Measurements from ENCODE around the gene KNDC1. TPM values are rescaled to one million over a fixed set of nuclear protein-coding genes. Genes with fewer than 3 reads are reported as not detected.
"Not testable (repeated sequence)": the region's sequence is repeated elsewhere in the genome, so short reads cannot be mapped to it uniquely, and the experiment has no call there.

Gene KNDC1
- total RNA-seq, 5 donors from 2014 or later (not counting 1 experiment from before 2014, with no cell fraction given), result 0.09 to 1.2 (median 0.35) TPM

- Histone ChIP-seq H3K9me3 (no peaks in the 10 kb centered on the region), H3K27me3 (replicated peaks in 1 of 2; ENCODE audit: control insufficient read depth in 2 of 2, extremely low read depth in 1 of 2, insufficient read depth in 2 of 2, low read length in 1 of 2) (peaks cover 0 to 18% of the 10 kb centered on the region in 2 experiments), H3K36me3 (ENCODE audit: control insufficient read depth in 2 of 2, extremely low read depth in 1 of 2, insufficient read depth in 1 of 2, low read length in 1 of 2) (no peaks in the 10 kb centered on the region), H3K27ac (ENCODE audit: low read length) (no peak overlapping the region), H3K4me1 (ENCODE audit: control insufficient read depth in 1 of 2, extremely low read depth in 1 of 2, insufficient read depth in 2 of 2, low read length in 2 of 2) (no peaks in the 10 kb centered on the region), H3K4me3 (ENCODE audit: control insufficient read depth in 1 of 2, extremely low read depth in 1 of 2, low read length in 1 of 2) (no peak overlapping the region)
- peaks cover 7% of the 10 kb centered on the region for H3K36me3 Mint-ChIP-seq
- peaks cover 10 to 20% (median 12%) of the 10 kb centered on the region in 3 donors for H3K9me3 Mint-ChIP-seq
- H3K27ac Mint-ChIP-seq, result no peak overlapping the region
- no peaks in the 10 kb centered on the region for H3K4me1 Mint-ChIP-seq
- CTCF ChIA-PET, result no interaction called here
- no peak for ATAC-seq (replicated peaks in 1 of 4)
- peaks cover 58 to 60% of the 10 kb centered on the region in 2 donors for H3K27me3 Mint-ChIP-seq
- H3K4me3 Mint-ChIP-seq, result no peak overlapping the region
- POLR2A ChIA-PET, result no interaction called here
- WGBS (ENCODE audit: insufficient coverage), result no CpG with 5 or more reads among the region's 8 CpGs
- no peak for DNase-seq
These were observed 9.8 kb upstream of the KNDC1 start for GRCh38 chr10:133150226-133150625.

GRCh38 chr10:133150656-133151055 is 9.4 kb upstream of the KNDC1 start:
- Histone ChIP-seq H3K36me3 (ENCODE audit: control insufficient read depth in 2 of 2, extremely low read depth in 1 of 2, insufficient read depth in 1 of 2, low read length in 1 of 2) (no peaks in the 10 kb centered on the region), H3K4me1 (ENCODE audit: control insufficient read depth in 1 of 2, extremely low read depth in 1 of 2, insufficient read depth in 2 of 2, low read length in 2 of 2) (no peaks in the 10 kb centered on the region), H3K4me3 (ENCODE audit: control insufficient read depth in 1 of 2, extremely low read depth in 1 of 2, low read length in 1 of 2) (no peak overlapping the region), H3K27me3 (replicated peaks in 1 of 2; ENCODE audit: control insufficient read depth in 2 of 2, extremely low read depth in 1 of 2, insufficient read depth in 2 of 2, low read length in 1 of 2) (peaks cover 0 to 17% of the 10 kb centered on the region in 2 experiments), H3K27ac (ENCODE audit: low read length) (no peak overlapping the region), H3K9me3 (no peaks in the 10 kb centered on the region)
- Mint-ChIP-seq H3K36me3 (peaks cover 7% of the 10 kb centered on the region), H3K4me3 (no peak overlapping the region), H3K27me3 (peaks cover 56% of the 10 kb centered on the region in 2 donors), H3K27ac (no peak overlapping the region), H3K4me1 (no peaks in the 10 kb centered on the region), H3K9me3 (peaks cover 10 to 20% (median 12%) of the 10 kb centered on the region in 3 donors)
- ATAC-seq (replicated peaks in 1 of 4), result no peak
- 74% methylated on average over 10 of the region's 12 CpGs for WGBS (ENCODE audit: insufficient coverage)
- CTCF ChIA-PET, result no interaction called here
- DNase-seq, result no peak
- POLR2A ChIA-PET, result no interaction called here

GRCh38 chr10:133151071-133151470 is 8.9 kb upstream of the KNDC1 start:
- H3K27ac ChIP-seq (ENCODE audit: low read length); POLR2A ChIA-PET; H3K4me3 Mint-ChIP-seq; CTCF ChIA-PET; H3K27ac Mint-ChIP-seq; DNase-seq; H3K4me1 Mint-ChIP-seq; H3K9me3 ChIP-seq; H3K36me3 Mint-ChIP-seq; H3K4me3 ChIP-seq (ENCODE audit: control insufficient read depth in 1 of 2, extremely low read depth in 1 of 2, low read length in 1 of 2); ATAC-seq (replicated peaks in 1 of 4); H3K4me1 ChIP-seq (ENCODE audit: control insufficient read depth in 1 of 2, extremely low read depth in 1 of 2, insufficient read depth in 2 of 2, low read length in 2 of 2); H3K36me3 ChIP-seq (ENCODE audit: control insufficient read depth in 2 of 2, extremely low read depth in 1 of 2, insufficient read depth in 1 of 2, low read length in 1 of 2): not testable (repeated sequence)
- WGBS (ENCODE audit: insufficient coverage), result no CpG with 5 or more reads among the region's 3 CpGs
- peaks cover 0 to 14% of the 10 kb centered on the region in 2 experiments for H3K27me3 ChIP-seq (replicated peaks in 1 of 2; ENCODE audit: control insufficient read depth in 2 of 2, extremely low read depth in 1 of 2, insufficient read depth in 2 of 2, low read length in 1 of 2)
- peaks cover 10 to 20% (median 12%) of the 10 kb centered on the region in 3 donors for H3K9me3 Mint-ChIP-seq
- peaks cover 53 to 56% of the 10 kb centered on the region in 2 donors for H3K27me3 Mint-ChIP-seq

GRCh38 chr10:133151543-133151972 is 8.5 kb upstream of the KNDC1 start:
- ATAC-seq (replicated peaks in 1 of 4) (no peak), DNase-seq (no peak)
- Histone ChIP-seq H3K27me3 (replicated peaks in 1 of 2; ENCODE audit: control insufficient read depth in 2 of 2, extremely low read depth in 1 of 2, insufficient read depth in 2 of 2, low read length in 1 of 2) (peaks cover 0 to 14% of the 10 kb centered on the region in 2 experiments), H3K4me3 (ENCODE audit: control insufficient read depth in 1 of 2, extremely low read depth in 1 of 2, low read length in 1 of 2) (no peak overlapping the region), H3K9me3 (no peaks in the 10 kb centered on the region), H3K36me3 (ENCODE audit: control insufficient read depth in 2 of 2, extremely low read depth in 1 of 2, insufficient read depth in 1 of 2, low read length in 1 of 2) (no peaks in the 10 kb centered on the region), H3K27ac (ENCODE audit: low read length) (no peak overlapping the region), H3K4me1 (ENCODE audit: control insufficient read depth in 1 of 2, extremely low read depth in 1 of 2, insufficient read depth in 2 of 2, low read length in 2 of 2) (no peaks in the 10 kb centered on the region)
- no peaks in the 10 kb centered on the region for H3K4me1 Mint-ChIP-seq
- CTCF ChIA-PET, result no interaction called here
- peaks cover 48 to 51% of the 10 kb centered on the region in 2 donors for H3K27me3 Mint-ChIP-seq
- peaks cover 7% of the 10 kb centered on the region for H3K36me3 Mint-ChIP-seq
- no peak overlapping the region for H3K4me3 Mint-ChIP-seq
- H3K27ac Mint-ChIP-seq, result no peak overlapping the region
- peaks cover 10 to 20% (median 12%) of the 10 kb centered on the region in 3 donors for H3K9me3 Mint-ChIP-seq
- WGBS (ENCODE audit: insufficient coverage), result 90% methylated on average over 4 of the region's 9 CpGs
- POLR2A ChIA-PET, result no interaction called here

GRCh38 chr10:133154411-133154810 is 5.6 kb upstream of the KNDC1 start:
- DNase-seq, result no peak
- Mint-ChIP-seq H3K27me3 (peaks cover 23 to 25% of the 10 kb centered on the region in 2 donors), H3K4me3 (no peak overlapping the region), H3K36me3 (no peaks in the 10 kb centered on the region), H3K9me3 (peaks cover 0 to 5% (median 3%) of the 10 kb centered on the region in 3 donors), H3K27ac (no peak overlapping the region), H3K4me1 (peaks cover 0 to 2% (median 0%) of the 10 kb centered on the region in 3 donors)
- H3K36me3 ChIP-seq (ENCODE audit: control insufficient read depth in 2 of 2, extremely low read depth in 1 of 2, insufficient read depth in 1 of 2, low read length in 1 of 2), result no peaks in the 10 kb centered on the region
- CTCF ChIA-PET, result no interaction called here
- no peak overlapping the region for H3K4me3 ChIP-seq (ENCODE audit: control insufficient read depth in 1 of 2, extremely low read depth in 1 of 2, low read length in 1 of 2)
- no peak overlapping the region for H3K27ac ChIP-seq (ENCODE audit: low read length)
- POLR2A ChIA-PET, result no interaction called here
- H3K9me3 ChIP-seq, result no peaks in the 10 kb centered on the region
- ATAC-seq (replicated peaks in 1 of 4), result no peak
- WGBS (ENCODE audit: insufficient coverage), result 71% methylated on average over 1 of the region's 4 CpGs
- no peaks in the 10 kb centered on the region for H3K4me1 ChIP-seq (ENCODE audit: control insufficient read depth in 1 of 2, extremely low read depth in 1 of 2, insufficient read depth in 2 of 2, low read length in 2 of 2)
- peaks cover 0 to 31% of the 10 kb centered on the region in 2 experiments for H3K27me3 ChIP-seq (replicated peaks in 1 of 2; ENCODE audit: control insufficient read depth in 2 of 2, extremely low read depth in 1 of 2, insufficient read depth in 2 of 2, low read length in 1 of 2)

- ATAC-seq (replicated peaks in 1 of 4), result no peak
- ChIA-PET CTCF (no interaction called here), POLR2A (no interaction called here)
- H3K4me3 Mint-ChIP-seq, result no peak overlapping the region
- H3K9me3 Mint-ChIP-seq, result no peaks in the 10 kb centered on the region
- peaks cover 0 to 2% (median 0%) of the 10 kb centered on the region in 3 donors for H3K4me1 Mint-ChIP-seq
- H3K36me3 ChIP-seq (ENCODE audit: control insufficient read depth in 2 of 2, extremely low read depth in 1 of 2, insufficient read depth in 1 of 2, low read length in 1 of 2), result no peaks in the 10 kb centered on the region
- no peak overlapping the region for H3K4me3 ChIP-seq (ENCODE audit: control insufficient read depth in 1 of 2, extremely low read depth in 1 of 2, low read length in 1 of 2)
- H3K27me3 ChIP-seq (replicated peaks in 1 of 2; ENCODE audit: control insufficient read depth in 2 of 2, extremely low read depth in 1 of 2, insufficient read depth in 2 of 2, low read length in 1 of 2), result peaks cover 0 to 34% of the 10 kb centered on the region in 2 experiments
- DNase-seq, result no peak
- no peaks in the 10 kb centered on the region for H3K4me1 ChIP-seq (ENCODE audit: control insufficient read depth in 1 of 2, extremely low read depth in 1 of 2, insufficient read depth in 2 of 2, low read length in 2 of 2)
- 85% methylated on average over 14 of the region's 30 CpGs for WGBS (ENCODE audit: insufficient coverage)
- no peaks in the 10 kb centered on the region for H3K9me3 ChIP-seq
- no peak overlapping the region for H3K27ac ChIP-seq (ENCODE audit: low read length)
- no peaks in the 10 kb centered on the region for H3K36me3 Mint-ChIP-seq
- no peak overlapping the region for H3K27ac Mint-ChIP-seq
- H3K27me3 Mint-ChIP-seq, result peaks cover 15 to 19% of the 10 kb centered on the region in 2 donors
These were observed 4.8 kb upstream of the KNDC1 start for GRCh38 chr10:133154996-133155778.
